Measurements from ENCODE around the gene TSPAN9. TPM values are rescaled to one million over a fixed set of nuclear protein-coding genes. Genes with fewer than 3 reads are reported as not detected.

TSPAN9 gene
- total and polyA plus RNA-seq, 2 of the 4 experiments (the other 2 are of a cell fraction) = 17.7 to 39.1 TPM

DNA sequence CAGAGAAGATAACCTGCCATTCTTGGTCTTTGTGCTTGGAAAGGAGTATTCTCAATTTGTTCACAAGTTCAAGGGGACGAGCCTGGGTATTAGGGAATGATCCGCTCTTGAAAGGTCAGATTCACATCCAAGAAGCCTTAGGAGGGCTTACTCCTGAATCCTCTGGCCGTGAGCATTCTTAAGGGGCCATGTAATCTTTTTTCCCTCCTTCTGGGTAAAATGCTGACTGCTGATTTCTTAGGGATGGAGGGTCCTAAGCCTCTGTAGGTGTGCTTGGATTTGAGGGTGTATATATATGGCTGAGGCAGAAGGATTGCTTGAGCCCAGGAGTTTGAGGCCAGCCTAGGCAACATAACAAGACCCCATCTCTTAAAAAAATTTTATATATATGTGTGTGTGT is 149.1 kb downstream of the TSPAN9 start:
- Histone ChIP-seq H3K9me3 (ENCODE audit: control insufficient read depth, insufficient read depth, low read length) (peaks cover 4% of the 10 kb centered on the region), H3K27ac (ENCODE audit: insufficient read depth, low read length) (no peak overlapping the region; the same call in 1 of the 2 replicates), H3K79me1 (ENCODE audit: low read depth in 1 of 2, low read length in 2 of 2) (peaks cover 0 to 5% of the 10 kb centered on the region in 2 experiments; a peak in 2 of 4 replicates), H3K18ac (ENCODE audit: low read depth, low read length) (no peak overlapping the region), H4K20me1 (ENCODE audit: insufficient read depth, low read length) (peaks cover 3% of the 10 kb centered on the region; the same call in 1 of the 2 replicates), H2AK5ac (ENCODE audit: low read depth, low read length) (0 out of 2 replicates have a peak overlapping the region, but pooled peaks have one; percentile 80), H3K4ac (ENCODE audit: low read depth, low read length) (peak overlapping the region; percentile 49; the same call in 1 of the 2 replicates), H4K91ac (ENCODE audit: insufficient read depth, low read depth, low read length) (peak overlapping the region; percentile 43; the same call in 1 of the 2 replicates), H3K9ac (ENCODE audit: low read depth, low read length) (no peak overlapping the region), H2BK20ac (ENCODE audit: low read depth, low read length) (peak overlapping the region; percentile 37; the same call in 1 of the 2 replicates), H3K4me3 (ENCODE audit: insufficient read depth, low read depth, low read length) (no peak overlapping the region), H3K36me3 (ENCODE audit: control insufficient read depth, insufficient read depth, low read length) (no peaks in the 10 kb centered on the region), H3K9me1 (ENCODE audit: insufficient read depth, low read length) (0 out of 2 replicates have a peak, but pooled peaks cover 6% of the 10 kb centered on the region), H3K14ac (replicated peaks; ENCODE audit: low read depth, low read length) (peak overlapping the region; percentile 68), H2BK120ac (ENCODE audit: low read depth, low read length) (peak overlapping the region; percentile 33; the same call in 1 of the 2 replicates), H4K8ac (ENCODE audit: low read depth in 2 of 2, low read length in 2 of 2) (peak overlapping the region; percentile 44 to 79), H3K27me3 (ENCODE audit: control insufficient read depth, insufficient read depth, low read length) (no peaks in the 10 kb centered on the region), H3K4me2 (ENCODE audit: low read depth, low read length) (no peak overlapping the region), H3K4me1 (ENCODE audit: control insufficient read depth, insufficient read depth, low read length) (peaks cover 15% of the 10 kb centered on the region), H2BK5ac (ENCODE audit: low read depth, low read length, poor library complexity, severe bottlenecking) (peak overlapping the region; percentile 50), H2AK9ac (replicated peaks; ENCODE audit: low read depth, low read length, poor library complexity) (peak overlapping the region; percentile 66), H3K23ac (ENCODE audit: low read depth, low read length) (no peak overlapping the region), H2AFZ (replicated peaks; ENCODE audit: low read length, poor library complexity) (no peak overlapping the region), H2BK15ac (ENCODE audit: low read depth, low read length) (peak overlapping the region; percentile 76; the same call in 2 of the 3 replicates), H3K56ac (ENCODE audit: extremely low read depth, insufficient read depth, low read length) (0 out of 2 replicates have a peak overlapping the region, but pooled peaks have one; percentile 22), H4K5ac (ENCODE audit: low read depth, low read length) (no peak overlapping the region)
- ATAC-seq (ENCODE audit: low read depth) (no peak), DNase-seq (no peak)
- no peak for TF ChIP-seq RCOR1 (IDR thresholded peaks at IDR 0.05; ENCODE audit: insufficient replicate concordance, low read length)
- no peak for TF ChIP-seq CHD1 (IDR thresholded peaks at IDR 0.05; ENCODE audit: low read depth, low read length)
- TF ChIP-seq FOS (IDR thresholded peaks at IDR 0.05; ENCODE audit: low read depth, low read length) = no peak
- TF ChIP-seq MXI1 (IDR thresholded peaks at IDR 0.05; ENCODE audit: borderline replicate concordance, low read depth, low read length) = no peak
- TF ChIP-seq RFX5 (IDR thresholded peaks at IDR 0.05; ENCODE audit: low read depth, low read length) = no peak
- peak; percentile 80 for TF ChIP-seq MAFK (IDR thresholded peaks at IDR 0.05; ENCODE audit: low read depth, low read length)
- TF ChIP-seq, protein P1, sequence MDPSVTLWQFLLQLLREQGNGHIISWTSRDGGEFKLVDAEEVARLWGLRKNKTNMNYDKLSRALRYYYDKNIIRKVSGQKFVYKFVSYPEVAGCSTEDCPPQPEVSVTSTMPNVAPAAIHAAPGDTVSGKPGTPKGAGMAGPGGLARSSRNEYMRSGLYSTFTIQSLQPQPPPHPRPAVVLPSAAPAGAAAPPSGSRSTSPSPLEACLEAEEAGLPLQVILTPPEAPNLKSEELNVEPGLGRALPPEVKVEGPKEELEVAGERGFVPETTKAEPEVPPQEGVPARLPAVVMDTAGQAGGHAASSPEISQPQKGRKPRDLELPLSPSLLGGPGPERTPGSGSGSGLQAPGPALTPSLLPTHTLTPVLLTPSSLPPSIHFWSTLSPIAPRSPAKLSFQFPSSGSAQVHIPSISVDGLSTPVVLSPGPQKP (IDR thresholded peaks at IDR 0.05; ENCODE audit: borderline replicate concordance, low read depth, low read length) = no peak
- in situ Hi-C loops (cut with MboI; ENCODE audit: low sequenced_read_pairs) (no loop called here), dilution Hi-C loops (cut with HindIII; ENCODE audit: low sequenced_read_pairs, unreplicated experiment) (no loop called here), intact Hi-C loops (cut with micrococcal nuclease) (no loop called here)
- WGBS, 2 experiments (ENCODE audit: extremely low coverage in 2 of 2, insufficient read length in 1 of 2) = no CpG with 5 or more reads among the region's 3 CpGs
- BruUV-seq (replicated peaks) = no TSS peak
- POLR2A ChIA-PET (ENCODE audit: unreplicated experiment) = no interaction called here
- CTCF ChIA-PET = no interaction called here
